GM19043 (cell line): ENCODE results near the gene PACC1.

Experiments used
- ATAC-seq: cut with Tn5 transposase; IDR thresholded peaks from one replicate; pipeline ENCODE4 v1.9.1; 2021; ENCODE audit warnings: low read depth; ENCODE audit not compliant: unreplicated experiment

PACC1 gene

GRCh38 chr1:212438831-212439237 is 24.1 kb upstream of the PACC1 start:
- no peak for ATAC-seq

GRCh38 chr1:212437179-212437798 is 22.6 kb upstream of the PACC1 start:
- no peak for ATAC-seq

GRCh38 chr1:212434992-212435391 is 20.3 kb upstream of the PACC1 start:
- no peak for ATAC-seq

- ATAC-seq, result no peak
Measured at GRCh38 chr1:212433577-212434462, 19.1 kb upstream of the PACC1 start.

GRCh38 chr1:212432661-212433576 is 18.2 kb upstream of the PACC1 start, which contains the start of gene NENF:
TSS of gene NENF (plus strand) at chr1:212432920. CDS start at chr1:212432944, 24 bp downstream.
- ATAC-seq, result peak; percentile 98

- no peak for ATAC-seq
Measured at GRCh38 chr1:212432272-212432660, 17.6 kb upstream of the PACC1 start.

DNA sequence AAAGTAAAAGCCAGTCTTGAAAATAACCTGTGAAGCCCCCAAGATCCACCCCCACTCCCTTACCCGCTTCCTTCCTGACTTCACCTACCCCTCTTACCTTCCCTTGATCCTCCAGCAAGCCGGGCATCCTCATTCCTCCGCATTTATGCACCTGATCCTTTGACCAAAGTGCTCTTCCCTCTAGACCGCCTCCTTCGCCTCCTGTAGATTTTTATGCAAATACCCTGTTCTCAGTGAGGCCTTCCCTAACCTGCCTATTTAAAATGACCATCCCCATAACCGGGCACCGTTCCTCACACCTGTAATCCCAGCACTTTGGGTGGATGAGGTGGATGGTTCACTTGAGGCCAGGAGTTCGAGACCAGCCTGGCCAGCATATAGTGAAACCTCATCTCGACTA is 17.0 kb upstream of the PACC1 start:
- ATAC-seq, result no peak

GRCh38 chr1:212430955-212431394 is 16.3 kb upstream of the PACC1 start:
- ATAC-seq, result no peak

DNA sequence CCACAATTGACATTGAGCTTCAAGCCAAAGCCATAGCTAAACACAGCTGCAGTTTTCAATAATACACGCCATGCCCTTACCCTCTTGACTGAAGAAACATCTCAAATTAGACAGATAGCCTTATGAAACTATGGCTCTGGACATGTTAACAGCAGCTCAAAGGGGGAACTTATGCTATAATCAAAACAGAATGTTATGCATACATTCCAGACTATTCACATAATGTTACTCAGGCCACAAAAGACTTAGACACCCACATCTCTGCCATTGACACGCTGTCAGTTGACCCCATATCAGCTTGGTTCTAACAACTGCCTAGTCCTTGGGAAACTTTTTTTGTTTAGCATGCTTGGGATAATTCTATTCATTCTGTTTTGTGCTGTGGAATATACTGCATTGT is 15.7 kb upstream of the PACC1 start:
- no peak for ATAC-seq

DNA sequence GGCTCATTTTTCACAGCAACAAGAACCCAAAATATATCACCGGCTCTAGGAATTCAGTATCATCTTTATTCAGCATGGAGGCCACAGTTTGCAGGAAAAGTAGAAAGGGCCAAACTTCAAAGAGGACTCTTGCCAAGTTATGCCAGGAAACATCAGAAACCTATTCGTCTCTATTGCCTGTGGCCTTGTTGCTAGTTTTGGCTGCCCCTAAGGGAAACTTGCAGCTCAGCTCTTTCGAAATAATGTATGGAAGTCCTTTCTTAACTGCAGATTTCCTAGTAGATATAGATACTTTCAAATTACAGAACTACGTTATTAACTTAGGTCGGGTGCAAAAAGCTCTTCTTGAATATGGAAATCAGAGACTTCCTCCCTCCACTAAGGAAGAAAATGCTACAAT is 13.8 kb upstream of the PACC1 start:
- ATAC-seq, result no peak

- no peak for ATAC-seq
Measured at GRCh38 chr1:212423879-212424278, 9.2 kb upstream of the PACC1 start.

- no peak for ATAC-seq
Measured at GRCh38 chr1:212421165-212421564, 6.5 kb upstream of the PACC1 start.

DNA sequence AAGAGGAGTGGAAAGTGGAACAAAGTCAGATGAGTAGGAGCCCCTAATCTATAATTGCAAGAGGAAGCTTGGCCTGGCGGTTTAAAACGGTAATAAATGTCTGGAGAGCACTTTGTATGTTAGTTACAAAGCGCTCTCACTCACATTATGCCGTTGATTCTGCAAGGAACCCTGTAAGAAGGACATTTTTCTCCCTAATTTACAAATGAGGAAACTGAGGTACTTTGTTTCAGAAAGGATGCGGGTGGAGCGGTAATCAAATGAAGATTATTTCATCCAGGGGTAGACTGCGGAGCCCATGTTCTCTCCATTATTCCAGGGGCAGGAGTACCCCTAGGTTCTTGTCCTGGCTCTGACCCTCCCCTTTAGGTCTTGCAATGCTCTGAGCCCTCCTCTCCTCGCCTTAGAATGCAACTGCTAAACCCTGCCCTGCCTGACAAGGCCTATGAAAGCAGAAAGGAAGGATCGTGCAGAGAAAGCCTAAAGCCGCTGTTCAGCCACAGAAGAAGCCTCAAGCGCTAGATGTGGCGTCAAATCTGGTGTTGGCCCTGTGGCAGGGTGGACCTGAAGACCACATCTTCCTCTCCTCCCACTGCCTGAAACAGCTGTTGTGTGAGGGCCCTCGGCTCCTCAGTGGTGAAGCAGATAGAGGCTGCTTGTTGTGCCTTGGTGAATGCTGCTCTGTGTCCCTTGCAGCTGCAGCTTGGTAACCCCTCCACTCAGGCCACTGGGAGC is 588 bp upstream of the PACC1 start:
- ATAC-seq, result no peak

GRCh38 chr1:212413902-212414327 is 771 bp downstream of the PACC1 start:
- ATAC-seq, result no peak

DNA sequence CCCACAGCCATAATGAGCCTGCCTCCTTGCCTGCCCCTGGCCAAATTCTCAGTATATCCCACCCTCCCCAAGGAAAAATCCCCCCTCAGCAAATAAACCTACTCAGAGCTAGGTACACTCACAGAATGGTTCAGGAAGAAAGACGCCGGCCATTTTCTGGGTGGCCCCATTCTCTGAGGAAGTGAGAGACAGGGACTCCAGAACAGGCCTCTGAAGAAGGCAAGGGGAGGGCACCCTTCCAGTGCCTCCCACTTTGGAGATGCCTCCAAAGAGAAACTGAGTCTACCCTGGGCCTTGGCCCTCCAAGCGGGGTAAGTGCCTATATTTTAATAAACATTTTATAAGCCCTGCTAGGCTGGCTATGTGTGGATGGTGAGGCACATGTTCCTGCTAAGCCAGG is 2.3 kb downstream of the PACC1 start:
- ATAC-seq, result no peak

DNA sequence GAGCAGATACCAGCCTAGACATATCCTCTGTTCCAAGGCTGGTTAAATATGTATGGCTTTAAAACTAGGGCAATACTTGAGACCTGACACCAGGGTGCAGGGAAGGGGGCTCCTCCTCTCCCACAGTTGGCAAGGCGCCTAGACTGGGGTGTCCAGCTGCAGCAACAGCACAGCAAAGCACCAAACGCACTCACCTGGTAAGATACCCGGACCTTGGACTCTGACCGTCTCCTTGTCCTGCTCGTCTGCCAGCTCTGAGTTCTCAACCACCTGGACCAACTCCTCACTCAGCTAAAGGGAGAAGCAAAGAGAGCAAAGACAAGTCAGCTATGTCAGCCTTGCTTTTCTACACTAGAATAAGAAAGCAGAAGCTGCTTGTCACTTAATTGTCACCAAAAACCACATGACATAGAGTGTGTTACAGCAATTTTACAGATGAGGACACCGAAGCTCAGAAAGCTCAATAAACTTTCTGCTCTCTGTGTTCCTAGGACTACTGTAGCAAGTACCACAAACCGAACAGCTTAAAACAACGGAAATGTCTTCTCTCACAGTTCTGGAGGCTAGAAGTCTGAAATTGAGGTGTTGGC is 4.4 kb downstream of the PACC1 start:
- ATAC-seq, result no peak

DNA sequence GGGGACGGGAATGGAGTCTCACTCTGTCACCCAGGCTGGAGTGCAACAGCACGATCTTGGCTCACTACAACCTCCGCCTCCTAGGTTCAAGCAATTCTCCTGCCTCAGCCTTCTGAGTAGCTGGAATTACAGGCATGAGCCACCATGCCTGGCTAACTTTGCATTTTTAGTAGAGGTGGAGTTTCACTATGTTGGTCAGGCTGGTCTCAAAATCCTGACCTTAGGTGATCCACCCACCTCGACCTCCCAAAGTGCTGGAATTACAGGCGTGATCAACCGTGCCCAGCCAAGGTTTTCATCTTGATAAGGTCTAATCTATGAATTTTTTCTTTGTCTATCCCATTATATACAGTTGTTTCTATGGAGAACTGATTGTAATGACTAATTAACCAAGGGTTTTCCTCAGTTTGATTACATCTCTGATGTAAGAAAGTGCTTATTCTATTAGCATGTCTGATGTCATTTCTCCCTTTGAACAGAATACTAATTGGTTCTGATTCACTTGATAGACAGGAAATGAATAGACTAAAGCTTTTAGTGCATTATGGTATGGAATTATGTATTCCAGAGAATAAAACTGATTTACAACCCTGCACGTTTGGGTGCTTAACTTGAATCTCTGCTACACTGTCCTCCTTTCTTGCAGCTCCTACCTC is 11.9 kb downstream of the PACC1 start:
- ATAC-seq, result no peak

- no peak for ATAC-seq
Measured at GRCh38 chr1:212401838-212402582, 12.7 kb downstream of the PACC1 start.

- no peak for ATAC-seq
Measured at GRCh38 chr1:212401042-212401441, 13.6 kb downstream of the PACC1 start.
